ENCODE measurements around the gene CFAP44. TPM values are rescaled to one million over a fixed set of nuclear protein-coding genes. Genes with fewer than 3 reads are reported as not detected.

Gene CFAP44
- polyA plus RNA-seq, 1 donor = 4.7 TPM

Other genes starting within 250 kb of the CFAP44 start
- gene BOC, start 229.9 kb downstream of the CFAP44 start, polyA plus RNA-seq (ENCODE audit: insufficient read length) = 55.3 TPM
- gene SPICE1, start 73.7 kb upstream of the CFAP44 start, polyA plus RNA-seq (ENCODE audit: insufficient read length) = 8.6 TPM
- gene SIDT1, start 91.1 kb upstream of the CFAP44 start, polyA plus RNA-seq (ENCODE audit: insufficient read length) = 1.7 TPM

Data from hindlimb muscle (tissue), 1 donor.